KOPT-K1 (cell line): ENCODE measurements around the gene SMIM14.
A peak's percentile ranks its signal among the peaks of the same experiment; 100 is the strongest.
"Not testable (repeated sequence)": the region's sequence is repeated elsewhere in the genome, so short reads cannot be mapped to it uniquely, and the experiment has no call there.

Experiments
- H3K27ac ChIP-seq: fragments of 200-600 bp; sonication (generic); 2 replicates; pipeline ENCODE4 v1.5.1; 2016; ENCODE audit warnings: antibody characterized with exemption, mild to moderate bottlenecking, low read depth, low read length; ENCODE audit not compliant: poor library complexity, severe bottlenecking
- H3K36me3 ChIP-seq: fragments of 200-600 bp; sonication (generic); 2 replicates; pipeline ENCODE4 v1.5.1; 2017; ENCODE audit warnings: antibody characterized with exemption, mild to moderate bottlenecking, low read length, moderate library complexity; ENCODE audit not compliant: insufficient read depth
- H3K9me3 ChIP-seq: fragments of 200-600 bp; sonication (generic); 2 replicates; pipeline ENCODE4 v1.5.1; 2017; ENCODE audit warnings: antibody characterized with exemption, low read length, mild to moderate bottlenecking; ENCODE audit not compliant: insufficient read depth, poor library complexity, severe bottlenecking

The SMIM14 gene

GRCh38 chr4:39626913-39627312 lies 11.8 kb downstream of the SMIM14 start:
- no peak overlapping the region for H3K27ac ChIP-seq
- no peaks in the 10 kb centered on the region for H3K9me3 ChIP-seq

GRCh38 chr4:39626261-39626660 lies 12.4 kb downstream of the SMIM14 start:
- Histone ChIP-seq H3K9me3 (no peaks in the 10 kb centered on the region), H3K36me3 (no peaks in the 10 kb centered on the region), H3K27ac (no peak overlapping the region)

More at GRCh38 chr4:39626913-39627312, 11.8 kb downstream of the SMIM14 start:
- H3K36me3 ChIP-seq = no peaks in the 10 kb centered on the region

- H3K27ac ChIP-seq = no peak overlapping the region
- no peaks in the 10 kb centered on the region for H3K36me3 ChIP-seq
- H3K9me3 ChIP-seq = no peaks in the 10 kb centered on the region
Observed at GRCh38 chr4:39621582-39621981, 17.1 kb downstream of the SMIM14 start.

GRCh38 chr4:39620551-39621313 lies 17.9 kb downstream of the SMIM14 start:
- H3K27ac ChIP-seq = no peak overlapping the region
- H3K9me3 ChIP-seq = no peaks in the 10 kb centered on the region
- H3K36me3 ChIP-seq = no peaks in the 10 kb centered on the region

GRCh38 chr4:39617534-39617933 lies 21.1 kb downstream of the SMIM14 start:
- H3K36me3 ChIP-seq = no peaks in the 10 kb centered on the region
- no peaks in the 10 kb centered on the region for H3K9me3 ChIP-seq
- H3K27ac ChIP-seq = no peak overlapping the region

- no peaks in the 10 kb centered on the region for H3K9me3 ChIP-seq
- no peak overlapping the region for H3K27ac ChIP-seq
- no peaks in the 10 kb centered on the region for H3K36me3 ChIP-seq
Observed at GRCh38 chr4:39616651-39617050, 22.0 kb downstream of the SMIM14 start.

GRCh38 chr4:39616112-39616511 lies 22.6 kb downstream of the SMIM14 start:
- not testable (repeated sequence) for H3K27ac ChIP-seq, H3K9me3 ChIP-seq, H3K36me3 ChIP-seq

- Histone ChIP-seq H3K36me3 (no peaks in the 10 kb centered on the region), H3K9me3 (no peaks in the 10 kb centered on the region), H3K27ac (no peak overlapping the region)
Observed at GRCh38 chr4:39614487-39615162, 24.0 kb downstream of the SMIM14 start.

GRCh38 chr4:39613093-39613656 lies 25.5 kb downstream of the SMIM14 start:
- no peaks in the 10 kb centered on the region for H3K9me3 ChIP-seq
- no peak overlapping the region for H3K27ac ChIP-seq
- no peaks in the 10 kb centered on the region for H3K36me3 ChIP-seq

GRCh38 chr4:39609454-39609931 lies 29.2 kb downstream of the SMIM14 start:
- Histone ChIP-seq H3K36me3 (no peaks in the 10 kb centered on the region), H3K27ac (no peak overlapping the region), H3K9me3 (peaks cover 7% of the 10 kb centered on the region)

- Histone ChIP-seq H3K27ac (no peak overlapping the region), H3K9me3 (peaks cover 7% of the 10 kb centered on the region), H3K36me3 (no peaks in the 10 kb centered on the region)
Observed at GRCh38 chr4:39608451-39608850, 30.2 kb downstream of the SMIM14 start.

GRCh38 chr4:39606747-39607146 lies 31.9 kb downstream of the SMIM14 start:
- Histone ChIP-seq H3K27ac (no peak overlapping the region), H3K9me3 (peaks cover 7% of the 10 kb centered on the region), H3K36me3 (no peaks in the 10 kb centered on the region)

GRCh38 chr4:39597695-39598381 lies 40.8 kb downstream of the SMIM14 start:
- H3K27ac ChIP-seq = peak overlapping the region; percentile 11
- no peaks in the 10 kb centered on the region for H3K9me3 ChIP-seq
- no peaks in the 10 kb centered on the region for H3K36me3 ChIP-seq

GRCh38 chr4:39596971-39597370 lies 41.7 kb downstream of the SMIM14 start:
- no peaks in the 10 kb centered on the region for H3K36me3 ChIP-seq
- no peak overlapping the region for H3K27ac ChIP-seq
- H3K9me3 ChIP-seq = no peaks in the 10 kb centered on the region

- Histone ChIP-seq H3K36me3 (no peaks in the 10 kb centered on the region), H3K27ac (no peak overlapping the region), H3K9me3 (no peaks in the 10 kb centered on the region)
Observed at GRCh38 chr4:39591290-39591689, 47.4 kb downstream of the SMIM14 start.
